ENCODE measurements around the gene YIPF6.

DNA sequence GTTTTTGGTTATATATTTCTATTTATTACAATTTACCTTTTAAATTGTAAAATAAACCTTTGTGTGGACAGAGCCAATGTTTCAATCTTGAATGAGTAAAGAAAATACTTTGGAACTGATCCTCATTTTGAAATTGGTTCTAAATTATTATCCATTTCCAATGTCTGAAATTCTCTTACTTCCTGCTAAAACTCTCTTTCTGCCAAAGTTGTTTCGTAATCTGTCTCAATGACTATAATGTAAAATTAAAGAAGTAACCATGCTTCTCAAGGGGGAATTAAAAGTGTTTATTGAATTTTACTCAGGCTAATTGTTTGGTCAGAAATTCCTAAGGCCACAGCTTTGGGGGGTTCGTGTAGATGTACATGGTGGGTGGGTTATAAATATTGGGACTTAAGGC is 34.8 kb downstream of the YIPF6 start:
- TF ChIP-seq HNRNPUL1 (IDR thresholded peaks at IDR 0.05; ENCODE audit: low read depth, low read length) (no peak), BRD4 (CRISPR knock-in tag; IDR thresholded peaks at IDR 0.05) (no peak), AGO2 (optimal IDR thresholded peaks at IDR 0.05; ENCODE audit: low read depth, low read length) (no peak), ZNF768 (CRISPR knock-in tag; IDR thresholded peaks at IDR 0.05) (no peak), YY1 (IDR thresholded peaks at IDR 0.05; ENCODE audit: insufficient read depth, insufficient replicate concordance, low read depth, low read length) (no peak), SIN3A (IDR thresholded peaks at IDR 0.05; ENCODE audit: borderline replicate concordance, low read depth, low read length) (no peak), MYC (CRISPR knock-in tag; IDR thresholded peaks at IDR 0.05; ENCODE audit: borderline replicate concordance) (no peak)
- TF ChIP-seq, protein P1, sequence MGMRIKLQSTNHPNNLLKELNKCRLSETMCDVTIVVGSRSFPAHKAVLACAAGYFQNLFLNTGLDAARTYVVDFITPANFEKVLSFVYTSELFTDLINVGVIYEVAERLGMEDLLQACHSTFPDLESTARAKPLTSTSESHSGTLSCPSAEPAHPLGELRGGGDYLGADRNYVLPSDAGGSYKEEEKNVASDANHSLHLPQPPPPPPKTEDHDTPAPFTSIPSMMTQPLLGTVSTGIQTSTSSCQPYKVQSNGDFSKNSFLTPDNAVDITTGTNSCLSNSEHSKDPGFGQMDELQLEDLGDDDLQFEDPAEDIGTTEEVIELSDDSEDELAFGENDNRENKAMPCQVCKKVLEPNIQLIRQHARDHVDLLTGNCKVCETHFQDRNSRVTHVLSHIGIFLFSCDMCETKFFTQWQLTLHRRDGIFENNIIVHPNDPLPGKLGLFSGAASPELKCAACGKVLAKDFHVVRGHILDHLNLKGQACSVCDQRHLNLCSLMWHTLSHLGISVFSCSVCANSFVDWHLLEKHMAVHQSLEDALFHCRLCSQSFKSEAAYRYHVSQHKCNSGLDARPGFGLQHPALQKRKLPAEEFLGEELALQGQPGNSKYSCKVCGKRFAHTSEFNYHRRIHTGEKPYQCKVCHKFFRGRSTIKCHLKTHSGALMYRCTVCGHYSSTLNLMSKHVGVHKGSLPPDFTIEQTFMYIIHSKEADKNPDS (CRISPR knock-in tag; IDR thresholded peaks at IDR 0.05), result no peak
- TF ChIP-seq, protein P2, sequence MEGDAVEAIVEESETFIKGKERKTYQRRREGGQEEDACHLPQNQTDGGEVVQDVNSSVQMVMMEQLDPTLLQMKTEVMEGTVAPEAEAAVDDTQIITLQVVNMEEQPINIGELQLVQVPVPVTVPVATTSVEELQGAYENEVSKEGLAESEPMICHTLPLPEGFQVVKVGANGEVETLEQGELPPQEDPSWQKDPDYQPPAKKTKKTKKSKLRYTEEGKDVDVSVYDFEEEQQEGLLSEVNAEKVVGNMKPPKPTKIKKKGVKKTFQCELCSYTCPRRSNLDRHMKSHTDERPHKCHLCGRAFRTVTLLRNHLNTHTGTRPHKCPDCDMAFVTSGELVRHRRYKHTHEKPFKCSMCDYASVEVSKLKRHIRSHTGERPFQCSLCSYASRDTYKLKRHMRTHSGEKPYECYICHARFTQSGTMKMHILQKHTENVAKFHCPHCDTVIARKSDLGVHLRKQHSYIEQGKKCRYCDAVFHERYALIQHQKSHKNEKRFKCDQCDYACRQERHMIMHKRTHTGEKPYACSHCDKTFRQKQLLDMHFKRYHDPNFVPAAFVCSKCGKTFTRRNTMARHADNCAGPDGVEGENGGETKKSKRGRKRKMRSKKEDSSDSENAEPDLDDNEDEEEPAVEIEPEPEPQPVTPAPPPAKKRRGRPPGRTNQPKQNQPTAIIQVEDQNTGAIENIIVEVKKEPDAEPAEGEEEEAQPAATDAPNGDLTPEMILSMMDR (CRISPR knock-in tag; IDR thresholded peaks at IDR 0.05), result no peak
- TF ChIP-seq, protein P3, sequence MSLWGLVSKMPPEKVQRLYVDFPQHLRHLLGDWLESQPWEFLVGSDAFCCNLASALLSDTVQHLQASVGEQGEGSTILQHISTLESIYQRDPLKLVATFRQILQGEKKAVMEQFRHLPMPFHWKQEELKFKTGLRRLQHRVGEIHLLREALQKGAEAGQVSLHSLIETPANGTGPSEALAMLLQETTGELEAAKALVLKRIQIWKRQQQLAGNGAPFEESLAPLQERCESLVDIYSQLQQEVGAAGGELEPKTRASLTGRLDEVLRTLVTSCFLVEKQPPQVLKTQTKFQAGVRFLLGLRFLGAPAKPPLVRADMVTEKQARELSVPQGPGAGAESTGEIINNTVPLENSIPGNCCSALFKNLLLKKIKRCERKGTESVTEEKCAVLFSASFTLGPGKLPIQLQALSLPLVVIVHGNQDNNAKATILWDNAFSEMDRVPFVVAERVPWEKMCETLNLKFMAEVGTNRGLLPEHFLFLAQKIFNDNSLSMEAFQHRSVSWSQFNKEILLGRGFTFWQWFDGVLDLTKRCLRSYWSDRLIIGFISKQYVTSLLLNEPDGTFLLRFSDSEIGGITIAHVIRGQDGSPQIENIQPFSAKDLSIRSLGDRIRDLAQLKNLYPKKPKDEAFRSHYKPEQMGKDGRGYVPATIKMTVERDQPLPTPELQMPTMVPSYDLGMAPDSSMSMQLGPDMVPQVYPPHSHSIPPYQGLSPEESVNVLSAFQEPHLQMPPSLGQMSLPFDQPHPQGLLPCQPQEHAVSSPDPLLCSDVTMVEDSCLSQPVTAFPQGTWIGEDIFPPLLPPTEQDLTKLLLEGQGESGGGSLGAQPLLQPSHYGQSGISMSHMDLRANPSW (CRISPR knock-in tag; IDR thresholded peaks at IDR 0.05; ENCODE audit: borderline replicate concordance), result no peak
- TF ChIP-seq, protein P4, sequence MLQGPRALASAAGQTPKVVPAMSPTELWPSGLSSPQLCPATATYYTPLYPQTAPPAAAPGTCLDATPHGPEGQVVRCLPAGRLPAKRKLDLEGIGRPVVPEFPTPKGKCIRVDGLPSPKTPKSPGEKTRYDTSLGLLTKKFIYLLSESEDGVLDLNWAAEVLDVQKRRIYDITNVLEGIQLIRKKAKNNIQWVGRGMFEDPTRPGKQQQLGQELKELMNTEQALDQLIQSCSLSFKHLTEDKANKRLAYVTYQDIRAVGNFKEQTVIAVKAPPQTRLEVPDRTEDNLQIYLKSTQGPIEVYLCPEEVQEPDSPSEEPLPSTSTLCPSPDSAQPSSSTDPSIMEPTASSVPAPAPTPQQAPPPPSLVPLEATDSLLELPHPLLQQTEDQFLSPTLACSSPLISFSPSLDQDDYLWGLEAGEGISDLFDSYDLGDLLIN (CRISPR knock-in tag; IDR thresholded peaks at IDR 0.05; ENCODE audit: borderline replicate concordance), result no peak

Measured in HepG2 (cell line).